CD14-positive monocyte (primary cell): ENCODE measurements around the gene CA5A. TPM values are rescaled to one million over a fixed set of nuclear protein-coding genes. Genes with fewer than 3 reads are reported as not detected.
A peak's percentile ranks its signal among the peaks of the same experiment; 100 is the strongest.

Experiments
- DNase-seq, 3 donors: peaks; one replicate each; pipeline ENCODE4 v3.0.0-alpha.2; 2011 to 2022
- H2AFZ ChIP-seq: 2 replicates; pipeline ENCODE4 v1.6.0; 2012; ENCODE audit warnings: mild to moderate bottlenecking, low read depth, low read length, inconsistent platforms; ENCODE audit not compliant: insufficient read depth, poor library complexity, severe bottlenecking
- H3K27ac ChIP-seq, 2 donors: 1 replicate in 1 of 2; 2 replicates in 1 of 2; pipeline ENCODE4 v1.5.1; 2012 to 2013; ENCODE audit warnings: low read length in 2 of 2, control low read depth in 1 of 2, inconsistent platforms in 1 of 2, low read depth in 1 of 2, mild to moderate bottlenecking in 1 of 2
- H3K27me3 ChIP-seq, 2 donors: one replicate each; pipeline versions ENCODE4 v1.6.0 to v1.6.1; 2011 to 2013; ENCODE audit warnings: low read length in 2 of 2; ENCODE audit not compliant: control insufficient read depth in 2 of 2, insufficient read depth in 2 of 2
- H3K36me3 ChIP-seq, 2 donors: replicated peaks in 1 of 2; 1 replicate in 1 of 2; 2 replicates in 1 of 2; pipeline versions ENCODE4 v1.5.1 to v1.6.1; 2012 to 2013; ENCODE audit warnings: low read length in 2 of 2, control low read depth in 1 of 2, inconsistent platforms in 1 of 2, mild to moderate bottlenecking in 1 of 2; ENCODE audit not compliant: insufficient read depth in 2 of 2, control insufficient read depth in 1 of 2
- H3K4me1 ChIP-seq, 2 donors: 1 replicate in 1 of 2; 2 replicates in 1 of 2; pipeline versions ENCODE4 v1.5.1 to v1.6.1; 2012 to 2013; ENCODE audit warnings: low read length in 2 of 2, control low read depth in 1 of 2, inconsistent platforms in 1 of 2, mild to moderate bottlenecking in 1 of 2, moderate library complexity in 1 of 2; ENCODE audit not compliant: insufficient read depth in 2 of 2, control insufficient read depth in 1 of 2
- H3K4me2 ChIP-seq: replicated peaks from 2 replicates; pipeline ENCODE3; 2012; ENCODE audit warnings: low read length, moderate library complexity, mild to moderate bottlenecking; ENCODE audit not compliant: poor library complexity, severe bottlenecking; ENCODE audit errors: extremely low read depth
- H3K4me3 ChIP-seq, 3 experiments: fragments of 200-600 bp in 1 of 3; sonication (generic) in 1 of 3; replicated peaks in 1 of 3; 1 replicate in 2 of 3; 2 replicates in 1 of 3; pipeline ENCODE4 v1.5.1; 2011 to 2013; ENCODE audit warnings: low read length in 3 of 3, mild to moderate bottlenecking in 3 of 3, control low read depth in 2 of 3, low read depth in 2 of 3, inconsistent platforms in 1 of 3, moderate library complexity in 1 of 3
- H3K79me2 ChIP-seq: 2 replicates; pipeline ENCODE4 v1.6.0; 2012; ENCODE audit warnings: mild to moderate bottlenecking, control low read depth, inconsistent platforms, low read length, moderate library complexity; ENCODE audit not compliant: insufficient read depth
- H3K9ac ChIP-seq: 2 replicates; pipeline ENCODE4 v1.6.0; 2017; ENCODE audit warnings: low read length, mild to moderate bottlenecking; ENCODE audit not compliant: insufficient read depth, poor library complexity, severe bottlenecking
- H3K9me3 ChIP-seq, 2 donors: replicated peaks in 1 of 2; 1 replicate in 1 of 2; 2 replicates in 1 of 2; pipeline versions ENCODE4 v1.5.1 to v1.6.1; 2012 to 2013; ENCODE audit warnings: low read length in 2 of 2, control low read depth in 1 of 2; ENCODE audit not compliant: control insufficient read depth in 1 of 2, insufficient read depth in 1 of 2
- H4K20me1 ChIP-seq: 2 replicates; pipeline ENCODE4 v1.6.0; 2012; ENCODE audit warnings: mild to moderate bottlenecking, low read length, control low read depth, moderate library complexity; ENCODE audit not compliant: insufficient read depth
- H3K27ac Mint-ChIP-seq, 7 donors: one replicate each; pipeline ENCODE4 v1.8.0; 2020; ENCODE audit warnings: mild to moderate bottlenecking in 7 of 7, mixed read lengths in 7 of 7, moderate library complexity in 6 of 7, inconsistent platforms in 2 of 7
- H3K27me3 Mint-ChIP-seq, 3 donors: one replicate each; pipeline ENCODE4 v1.8.0; 2021 to 2022; ENCODE audit warnings: low read depth in 3 of 3, mild to moderate bottlenecking in 3 of 3, mixed read lengths in 3 of 3, moderate library complexity in 3 of 3, inconsistent platforms in 1 of 3
- H3K36me3 Mint-ChIP-seq, 2 donors: one replicate each; pipeline ENCODE4 v1.8.0; 2020; ENCODE audit warnings: mixed read lengths in 2 of 2, inconsistent platforms in 1 of 2, mild to moderate bottlenecking in 1 of 2
- H3K4me1 Mint-ChIP-seq: one replicate; pipeline ENCODE4 v1.8.0; 2020; ENCODE audit warnings: mild to moderate bottlenecking, mixed read lengths
- H3K4me3 Mint-ChIP-seq, 2 donors: one replicate each; pipeline ENCODE4 v1.8.0; 2020; ENCODE audit warnings: mild to moderate bottlenecking in 2 of 2, mixed read lengths in 2 of 2, moderate library complexity in 1 of 2
- H3K9me3 Mint-ChIP-seq, 7 donors: one replicate each; pipeline ENCODE4 v1.8.0; 2020 to 2022; ENCODE audit warnings: mixed read lengths in 7 of 7, mild to moderate bottlenecking in 6 of 7, moderate library complexity in 6 of 7, inconsistent platforms in 2 of 7
- CTCF ChIP-seq: fragments of 200-600 bp; IDR thresholded peaks from one replicate; pipeline ENCODE4 v1.8.0; 2022; ENCODE audit warnings: antibody characterized with exemption, mild to moderate bottlenecking
- WGBS: methylation state at CpG from one replicate; pipeline ENCODE4 v1.1.5; 2013; ENCODE audit warnings: missing lambda C conversion rate; ENCODE audit not compliant: insufficient coverage; 5-methylcytosine and 5-hydroxymethylcytosine counted together
- intact Hi-C, 2 donors: fragments of 100-400 bp; cut with micrococcal nuclease; formaldehyde crosslinking; loops; one replicate each; pipeline versions ENCODE4 v1.15.0 to v1.15.1; 2023
- polyA plus RNA-seq, 3 donors: library from polyadenylated mRNA; depleted of rRNA in 1 of 3; unstranded in 2 of 3; stranded (reverse) in 1 of 3; fragments of 300-500 nt in 2 of 3; fragments of >200 nt in 1 of 3; fragmentation: Illumina TruSeq in 2 of 3; gene quantifications; 1 replicate in 2 of 3; 2 replicates in 1 of 3; pipeline ENCODE4 v1.2.3, GENCODE V29; 2012 to 2021
- small RNA-seq: library from RNA; depleted of rRNA; stranded (forward); fragments of <200 nt; gene quantifications from one replicate; pipeline ENCODE3, GENCODE V24; 2012; ENCODE audit warnings: low read depth; ENCODE audit not compliant: insufficient read length

Gene CA5A
- polyA plus RNA-seq, 3 donors, result not detected

- WGBS, result 98% methylated on average over 12 of the region's 27 CpGs
- no peak for TF ChIP-seq CTCF
- Mint-ChIP-seq H3K4me3 (no peak overlapping the region), H3K27ac (peak overlapping the region in 1 of 7 donors; percentile 6), H3K36me3 (peaks cover 29 to 32% of the 10 kb centered on the region in 2 donors), H3K9me3 (no peaks in the 10 kb centered on the region), H3K27me3 (no peaks in the 10 kb centered on the region), H3K4me1 (peaks cover 4% of the 10 kb centered on the region)
- intact Hi-C loops, result no loop called here
- H3K27me3 ChIP-seq, result no peaks in the 10 kb centered on the region
- no peak overlapping the region for H2AFZ ChIP-seq
- no peaks in the 10 kb centered on the region for H4K20me1 ChIP-seq
- no peak overlapping the region for H3K4me2 ChIP-seq
- no peak overlapping the region for H3K9ac ChIP-seq
- H3K4me3 ChIP-seq, result no peak overlapping the region
- no peaks in the 10 kb centered on the region for H3K79me2 ChIP-seq
- H3K9me3 ChIP-seq, result no peaks in the 10 kb centered on the region
- DNase-seq, result no peak
- H3K4me1 ChIP-seq, result no peaks in the 10 kb centered on the region
- no peak overlapping the region for H3K27ac ChIP-seq
- peaks cover 0 to 28% of the 10 kb centered on the region in 2 donors for H3K36me3 ChIP-seq
These were observed 97.4 kb downstream of the CA5A start for GRCh38 chr16:87838643-87839541.

Small RNA genes lying within 50 kb of the gene (small RNA-seq; reads per million reads assigned to genes)
- gene AC127455.1, result not detected

Other genes with a start within 250 kb of the CA5A start
- gene KLHDC4, start 170.5 kb downstream of the CA5A start, polyA plus RNA-seq, result 10 to 100 TPM; 11.2 to 26.4 (median 12.6) TPM
- 1 to 10 TPM in 2 of 3 donors, under 1 TPM in 1; 0.40 to 5.8 (median 1.1) TPM for gene SLC7A5, start 67.0 kb downstream of the CA5A start, polyA plus RNA-seq
- 10 to 100 TPM; 10.1 to 40.9 (median 11.7) TPM for gene BANP, start 14.9 kb upstream of the CA5A start, polyA plus RNA-seq